Measurements from ENCODE around the gene WFDC1. TPM values are rescaled to one million over a fixed set of nuclear protein-coding genes. Genes with fewer than 3 reads are reported as not detected.

The WFDC1 gene
- total and polyA plus RNA-seq, 2 of the 4 experiments (the other 2 are of a cell fraction): 4.7 to 6.8 TPM

GRCh38 chr16:84324434-84325262, 30.0 kb downstream of the WFDC1 start (continued):
- no peak for TF ChIP-seq RAD21 (IDR thresholded peaks at IDR 0.05; ENCODE audit: low read length)

GRCh38 chr16:84326545-84326944, 31.9 kb downstream of the WFDC1 start:
- no peak for ATAC-seq (ENCODE audit: low read depth)
- intact Hi-C loops (cut with micrococcal nuclease): no loop called here
- Histone ChIP-seq H2BK20ac (ENCODE audit: low read depth, low read length) (no peak overlapping the region), H3K79me1 (ENCODE audit: low read depth in 1 of 2, low read length in 2 of 2) (no peaks in the 10 kb centered on the region), H2AFZ (replicated peaks; ENCODE audit: low read length, poor library complexity) (no peak overlapping the region), H3K4me1 (ENCODE audit: control insufficient read depth, insufficient read depth, low read length) (no peaks in the 10 kb centered on the region), H3K36me3 (ENCODE audit: control insufficient read depth, insufficient read depth, low read length) (peaks cover 38% of the 10 kb centered on the region), H4K5ac (ENCODE audit: low read depth, low read length) (no peak overlapping the region), H4K8ac (ENCODE audit: low read depth in 2 of 2, low read length in 2 of 2) (no peak overlapping the region), H2BK15ac (ENCODE audit: low read depth, low read length) (no peak overlapping the region), H3K27me3 (ENCODE audit: control insufficient read depth, insufficient read depth, low read length) (no peaks in the 10 kb centered on the region), H3K9me3 (ENCODE audit: control insufficient read depth, insufficient read depth, low read length) (no peaks in the 10 kb centered on the region), H3K9me1 (ENCODE audit: insufficient read depth, low read length) (no peaks in the 10 kb centered on the region), H3K23ac (ENCODE audit: low read depth, low read length) (no peak overlapping the region), H3K9ac (ENCODE audit: low read depth, low read length) (no peak overlapping the region), H3K4me2 (ENCODE audit: low read depth, low read length) (no peak overlapping the region), H2BK120ac (ENCODE audit: low read depth, low read length) (no peak overlapping the region), H3K18ac (ENCODE audit: low read depth, low read length) (no peak overlapping the region), H2BK5ac (ENCODE audit: low read depth, low read length, poor library complexity, severe bottlenecking) (no peak overlapping the region), H3K4me3 (ENCODE audit: insufficient read depth, low read depth, low read length) (no peak overlapping the region), H3K4ac (ENCODE audit: low read depth, low read length) (no peak overlapping the region), H3K27ac (ENCODE audit: insufficient read depth, low read length) (no peak overlapping the region), H3K56ac (ENCODE audit: extremely low read depth, insufficient read depth, low read length) (no peak overlapping the region), H2AK9ac (replicated peaks; ENCODE audit: low read depth, low read length, poor library complexity) (no peak overlapping the region), H3K14ac (replicated peaks; ENCODE audit: low read depth, low read length) (no peak overlapping the region), H4K91ac (ENCODE audit: insufficient read depth, low read depth, low read length) (no peak overlapping the region), H2AK5ac (ENCODE audit: low read depth, low read length) (no peak overlapping the region), H4K20me1 (ENCODE audit: insufficient read depth, low read length) (0 out of 2 replicates have a peak, but pooled peaks cover 3% of the 10 kb centered on the region)
- WGBS, 2 experiments (ENCODE audit: extremely low coverage in 2 of 2, insufficient read length in 1 of 2): 57% methylated on average over 1 of the region's 2 CpGs; no CpG with 5 or more reads in 1 of the 2 experiments
- in situ Hi-C loops (cut with MboI; ENCODE audit: low sequenced_read_pairs): no loop called here
- ChIA-PET POLR2A (ENCODE audit: unreplicated experiment) (no interaction called here), CTCF (interaction anchor here (1.1 kb wide), 1 partner anchor 49 kb away, joined by 3 read pairs; no protein-coding TSS in a partner anchor)
- BruUV-seq (replicated peaks): no TSS peak
- dilution Hi-C loops (cut with HindIII; ENCODE audit: low sequenced_read_pairs, unreplicated experiment): no loop called here
- no peak for DNase-seq
- no peak for TF ChIP-seq FOS (IDR thresholded peaks at IDR 0.05; ENCODE audit: low read depth, low read length)
- no peak for TF ChIP-seq MAZ (IDR thresholded peaks at IDR 0.05; ENCODE audit: borderline replicate concordance, low read depth, low read length)
- TF ChIP-seq SMC3 (IDR thresholded peaks at IDR 0.05; ENCODE audit: low read depth, low read length): no peak
- TF ChIP-seq RFX5 (IDR thresholded peaks at IDR 0.05; ENCODE audit: low read depth, low read length): no peak
- TF ChIP-seq USF2 (IDR thresholded peaks at IDR 0.05; ENCODE audit: low read depth, low read length): no peak
- no peak for TF ChIP-seq MAFK (IDR thresholded peaks at IDR 0.05; ENCODE audit: low read depth, low read length)
- TF ChIP-seq CHD1 (IDR thresholded peaks at IDR 0.05; ENCODE audit: low read depth, low read length): no peak
- TF ChIP-seq CEBPB (IDR thresholded peaks at IDR 0.05; ENCODE audit: low read depth, low read length): no peak
- TF ChIP-seq RCOR1 (IDR thresholded peaks at IDR 0.05; ENCODE audit: insufficient replicate concordance, low read length): no peak
- TF ChIP-seq NFE2L2 (IDR thresholded peaks at IDR 0.05; ENCODE audit: low read depth, low read length): no peak
- no peak for TF ChIP-seq CTCF (conservative IDR thresholded peaks at IDR 0.05; ENCODE audit: low read depth, low read length)
- TF ChIP-seq RAD21 (IDR thresholded peaks at IDR 0.05; ENCODE audit: low read length): no peak

Data from IMR-90 (cell line).